Left kidney (tissue), 2 donors: Measurements from ENCODE around the gene HSPA8. TPM values are rescaled to one million over a fixed set of nuclear protein-coding genes. Genes with fewer than 3 reads are reported as not detected.
A peak's percentile ranks its signal among the peaks of the same experiment; 100 is the strongest.
"Not testable (repeated sequence)": the region's sequence is repeated elsewhere in the genome, so short reads cannot be mapped to it uniquely, and the experiment has no call there.

ENCODE experiments used
- DNase-seq: peaks from one replicate; pipeline ENCODE4 v3.0.0-alpha.2; 2013
- polyA plus RNA-seq: library from polyadenylated mRNA; unstranded; fragments of 120-200 nt; gene quantifications from one replicate; pipeline ENCODE4 v1.2.1, GENCODE V29; 2013; ENCODE audit not compliant: insufficient read length

HSPA8 gene
- polyA plus RNA-seq, 1 donor, result 1,295 TPM

- no peak for DNase-seq
These were observed 21.0 kb upstream of the HSPA8 start for GRCh38 chr11:123082977-123083376.

GRCh38 chr11:123080015-123080414 is 18.1 kb upstream of the HSPA8 start:
- no peak for DNase-seq

DNA sequence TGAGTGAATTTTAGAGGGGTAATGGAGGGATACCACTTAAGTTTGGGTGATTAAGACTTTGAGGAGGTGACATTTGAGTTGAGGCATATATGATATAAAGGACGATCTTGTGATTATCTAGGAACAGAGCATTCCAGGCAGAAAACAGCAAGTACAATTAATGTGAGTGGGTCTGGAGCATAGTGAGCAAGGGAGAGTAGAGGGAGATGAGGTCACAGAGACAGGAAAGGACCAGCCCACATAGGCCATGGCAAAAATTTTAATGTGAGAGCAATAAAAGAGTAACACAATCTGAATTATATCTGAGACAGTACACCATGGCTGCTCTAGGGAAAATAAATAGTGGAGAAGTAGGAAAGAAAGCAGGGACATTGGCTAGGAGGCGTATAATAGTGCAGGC is 14.5 kb upstream of the HSPA8 start:
- DNase-seq, result no peak

DNA sequence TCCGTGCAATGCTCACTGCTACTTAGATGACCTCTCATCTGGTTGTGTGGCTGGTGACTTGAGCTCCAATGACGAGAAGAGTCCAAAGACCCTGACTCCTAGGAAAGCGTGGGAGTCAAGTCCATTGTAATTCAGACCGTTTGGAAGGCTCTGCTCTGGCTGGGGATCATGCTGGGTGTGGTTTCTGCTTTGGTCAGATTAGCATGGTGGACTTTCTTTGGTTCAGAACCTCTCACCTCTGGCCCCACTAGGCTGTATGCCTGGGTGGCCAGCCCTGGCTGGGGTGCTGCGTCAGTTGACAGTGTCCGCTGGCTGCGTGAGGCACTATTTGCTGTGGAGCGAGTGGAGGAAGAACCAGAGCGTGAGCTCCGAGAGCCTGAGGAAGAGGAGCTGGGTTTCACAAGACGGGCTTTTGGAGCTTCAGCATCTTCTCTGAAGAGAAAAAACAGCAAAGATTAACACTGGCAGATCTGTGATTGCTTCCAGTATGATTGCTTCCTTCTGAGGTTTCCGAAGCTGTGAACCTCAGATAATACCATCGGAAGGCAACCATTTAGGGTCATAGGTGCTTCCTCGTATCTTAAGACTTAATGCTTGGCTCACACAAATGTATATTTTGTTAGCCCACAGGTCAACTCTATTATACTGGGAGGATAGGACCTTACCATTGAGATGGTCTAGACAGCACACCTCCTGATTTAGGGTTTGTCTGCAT is 11.6 kb upstream of the HSPA8 start:
- DNase-seq, result no peak

- DNase-seq, result no peak
These were observed 10.8 kb upstream of the HSPA8 start for GRCh38 chr11:123072762-123073161.

- no peak for DNase-seq
These were observed 10.4 kb upstream of the HSPA8 start for GRCh38 chr11:123072332-123072761.

- DNase-seq, result no peak
These were observed 8.2 kb upstream of the HSPA8 start for GRCh38 chr11:123069908-123070821.

GRCh38 chr11:123065621-123066020 is 3.7 kb upstream of the HSPA8 start:
- no peak for DNase-seq

DNA sequence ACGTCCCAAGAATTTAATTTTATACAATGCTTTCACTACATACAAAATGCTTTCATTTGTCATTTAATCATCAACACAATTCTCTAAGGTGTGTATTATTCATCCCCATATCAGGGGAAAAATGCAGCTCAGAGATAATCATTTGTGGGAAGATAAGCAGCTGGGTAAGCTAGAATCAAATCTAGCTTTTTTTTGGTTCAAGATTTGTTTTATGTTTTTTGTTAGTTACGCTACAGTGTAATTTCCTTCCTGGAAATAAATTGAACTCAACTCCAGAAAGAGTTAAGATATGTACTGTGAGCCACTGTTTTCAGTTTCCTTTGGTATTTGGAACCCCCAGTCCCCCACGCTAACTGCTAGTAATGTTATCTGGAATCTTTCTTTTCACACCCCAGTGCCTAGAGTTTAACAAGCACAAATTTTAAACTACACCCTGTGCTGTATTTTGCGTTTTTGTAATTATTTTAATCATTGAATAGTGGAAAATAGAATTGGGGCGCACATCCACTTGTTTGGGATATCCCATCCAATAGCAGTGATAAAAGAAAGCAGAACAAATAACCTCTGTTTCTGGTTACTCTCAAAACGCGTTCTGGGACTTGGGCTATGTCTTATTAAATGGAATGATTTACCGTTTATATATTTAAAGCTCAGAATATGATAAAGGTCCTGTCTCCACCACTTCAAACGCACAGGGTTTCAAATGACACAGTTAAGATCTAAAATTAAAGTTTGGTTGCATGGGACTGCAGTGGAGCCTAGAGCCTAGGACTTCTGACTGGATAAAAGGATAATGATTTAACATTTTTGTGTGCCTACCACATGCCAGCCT is 2.1 kb upstream of the HSPA8 start:
- no peak for DNase-seq

DNA sequence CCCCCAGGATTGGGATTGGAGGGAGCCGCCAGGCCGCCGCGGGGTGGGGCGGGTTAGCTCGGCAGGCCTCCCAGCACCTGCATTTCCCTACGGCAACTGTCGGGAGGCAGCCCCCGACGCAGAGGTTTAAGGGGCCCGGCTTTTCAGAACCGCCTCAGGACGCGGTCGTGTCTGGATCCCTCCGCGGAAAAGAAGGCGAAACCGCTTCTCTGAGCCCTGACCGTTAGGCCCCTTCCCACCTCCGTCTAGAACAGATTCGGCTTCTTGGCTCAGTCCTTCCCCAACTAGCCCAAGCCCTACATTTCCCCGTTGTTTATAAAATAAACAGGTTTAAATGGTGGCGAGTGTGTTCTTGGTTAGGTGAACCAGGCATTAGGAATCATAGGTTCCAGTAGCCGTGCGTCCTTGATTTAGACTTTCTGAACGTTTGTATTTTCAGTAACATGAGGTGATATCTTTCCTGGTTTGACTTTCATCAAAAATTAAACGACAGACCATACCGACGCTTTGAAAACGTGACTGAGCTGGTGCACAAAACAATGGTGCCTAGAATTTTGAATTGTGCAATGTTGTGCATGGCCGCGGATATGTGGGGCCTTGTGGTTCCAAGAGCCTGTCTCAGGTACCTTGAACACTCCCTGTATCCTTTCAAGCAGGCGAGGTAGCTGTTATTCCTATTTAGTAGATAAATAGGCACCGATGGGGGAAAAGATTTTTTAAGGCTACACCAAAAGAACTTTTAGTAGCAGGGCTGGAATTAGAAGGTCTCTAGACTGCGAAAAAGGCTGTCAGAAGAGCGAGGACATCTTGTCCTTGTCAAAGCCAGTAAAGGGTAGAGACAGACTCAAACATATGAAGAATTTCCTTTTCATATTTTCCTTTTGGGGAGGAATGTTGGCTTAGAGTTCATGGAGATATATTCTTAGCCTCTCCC is 1.2 kb upstream of the HSPA8 start:
- no peak for DNase-seq

GRCh38 chr11:123062158-123062891 is 389 bp upstream of the HSPA8 start:
- DNase-seq, result peak; percentile 99

- DNase-seq, result no peak
These were observed 1.5 kb downstream of the HSPA8 start for GRCh38 chr11:123060277-123061000.

GRCh38 chr11:123059041-123059920 is 2.7 kb downstream of the HSPA8 start:
- DNase-seq, result not testable (repeated sequence)

GRCh38 chr11:123057661-123058305 is 4.2 kb downstream of the HSPA8 start:
- no peak for DNase-seq

DNA sequence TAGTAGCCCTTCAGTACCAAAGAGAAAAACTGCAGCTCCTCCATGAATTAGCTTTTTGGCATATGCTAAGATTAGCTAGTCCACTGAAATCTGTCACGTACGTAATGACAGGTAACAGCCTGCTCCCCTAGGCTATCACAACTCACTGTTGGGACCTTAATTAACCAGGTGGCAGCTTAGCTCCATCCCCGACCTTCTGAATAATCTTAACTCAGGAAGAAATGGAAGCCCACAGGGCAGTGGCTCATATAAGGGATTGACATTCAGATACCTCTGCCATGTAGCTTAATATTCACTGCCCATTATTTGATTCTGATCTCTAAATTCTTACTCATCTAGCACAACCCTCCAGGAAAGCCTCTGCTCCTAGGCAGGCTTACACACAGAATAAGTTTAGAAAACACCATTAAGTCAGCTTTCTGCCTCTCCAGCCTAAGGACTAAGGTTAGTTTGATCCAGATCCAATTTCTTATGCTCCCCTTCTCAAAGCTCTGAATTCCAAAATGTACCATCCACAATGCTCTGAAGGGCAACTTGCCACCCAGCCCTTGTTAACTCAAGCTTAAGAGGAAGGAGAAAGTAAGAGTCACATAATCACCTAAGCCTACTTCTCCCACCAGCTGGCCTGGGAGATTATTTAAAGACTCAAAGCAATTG is 5.0 kb downstream of the HSPA8 start:
- no peak for DNase-seq

GRCh38 chr11:123055191-123055901 is 6.6 kb downstream of the HSPA8 start:
- no peak for DNase-seq
